Cardiac ventricle fibroblast (primary cell): ENCODE measurements around the gene TCP1. TPM values are rescaled to one million over a fixed set of nuclear protein-coding genes. Genes with fewer than 3 reads are reported as not detected.

Experiments used
- total RNA-seq: library from RNA; depleted of rRNA; stranded (reverse); fragments of >200 nt; gene quantifications from 2 replicates; pipeline ENCODE4 v1.2.3, GENCODE V29; 2015

Gene TCP1
- 91.9 and 97.6 TPM in 2 replicates for total RNA-seq

GRCh38 chr6:159789377-159790148, at the start of gene TCP1:
Gene TCP1, minus strand, starts transcription at chr6:159789602. Its CDS starts 134 bp downstream, at chr6:159789468.

GRCh38 chr6:159800141-159800865, 10.9 kb upstream of the TCP1 start, which contains the start of gene PNLDC1:
Gene PNLDC1, plus strand, starts transcription at chr6:159800276. Its CDS starts 32 bp downstream, at chr6:159800308.

GRCh38 chr6:159790149-159790955, 950 bp upstream of the TCP1 start, which contains the start of gene MRPL18:
Gene MRPL18, plus strand, starts transcription at chr6:159790467. Its CDS starts 121 bp downstream, at chr6:159790588.

GRCh38 chr6:159761873-159762680, 27.3 kb downstream of the TCP1 start, which contains the start of gene ACAT2:
Gene ACAT2, plus strand, starts transcription at chr6:159762045. Its CDS starts 43 bp downstream, at chr6:159762088.

Other genes starting within 250 kb of the TCP1 start
- 347 and 361 TPM in 2 replicates for gene SOD2, start 96.4 kb downstream of the TCP1 start, total RNA-seq
- gene WTAP, start 62.1 kb downstream of the TCP1 start, total RNA-seq, result 68.9 and 72.7 TPM in 2 replicates
- gene ACAT2, start 27.6 kb downstream of the TCP1 start, total RNA-seq, result 10.8 and 17.5 TPM in 2 replicates
- 60.8 and 71.0 TPM in 2 replicates for gene MRPL18, start 865 bp upstream of the TCP1 start, total RNA-seq
- 0.81 and 1.3 TPM in 2 replicates for gene PNLDC1, start 10.7 kb upstream of the TCP1 start, total RNA-seq
- 0.05 and 0.25 TPM in 2 replicates for gene MAS1, start 101.4 kb upstream of the TCP1 start, total RNA-seq
- 93.7 and 99.3 TPM in 2 replicates for gene IGF2R, start 179.5 kb upstream of the TCP1 start, total RNA-seq